GM12875 (cell line): Measurements from ENCODE around the gene NDN.

ENCODE experiments used
- H3K4me3 ChIP-seq: one replicate; pipeline ENCODE4 v1.5.1; 2011; ENCODE audit warnings: low read depth, low read length, control low read depth
- TF ChIP-seq, protein P1 (sequence below): IDR thresholded peaks from 2 replicates; pipeline ENCODE4 v1.5.1; 2011; ENCODE audit warnings: low read depth, mild to moderate bottlenecking, control low read depth, inconsistent platforms, low read length, moderate library complexity, borderline replicate concordance; ENCODE audit not compliant: insufficient read depth

The NDN gene

DNA sequence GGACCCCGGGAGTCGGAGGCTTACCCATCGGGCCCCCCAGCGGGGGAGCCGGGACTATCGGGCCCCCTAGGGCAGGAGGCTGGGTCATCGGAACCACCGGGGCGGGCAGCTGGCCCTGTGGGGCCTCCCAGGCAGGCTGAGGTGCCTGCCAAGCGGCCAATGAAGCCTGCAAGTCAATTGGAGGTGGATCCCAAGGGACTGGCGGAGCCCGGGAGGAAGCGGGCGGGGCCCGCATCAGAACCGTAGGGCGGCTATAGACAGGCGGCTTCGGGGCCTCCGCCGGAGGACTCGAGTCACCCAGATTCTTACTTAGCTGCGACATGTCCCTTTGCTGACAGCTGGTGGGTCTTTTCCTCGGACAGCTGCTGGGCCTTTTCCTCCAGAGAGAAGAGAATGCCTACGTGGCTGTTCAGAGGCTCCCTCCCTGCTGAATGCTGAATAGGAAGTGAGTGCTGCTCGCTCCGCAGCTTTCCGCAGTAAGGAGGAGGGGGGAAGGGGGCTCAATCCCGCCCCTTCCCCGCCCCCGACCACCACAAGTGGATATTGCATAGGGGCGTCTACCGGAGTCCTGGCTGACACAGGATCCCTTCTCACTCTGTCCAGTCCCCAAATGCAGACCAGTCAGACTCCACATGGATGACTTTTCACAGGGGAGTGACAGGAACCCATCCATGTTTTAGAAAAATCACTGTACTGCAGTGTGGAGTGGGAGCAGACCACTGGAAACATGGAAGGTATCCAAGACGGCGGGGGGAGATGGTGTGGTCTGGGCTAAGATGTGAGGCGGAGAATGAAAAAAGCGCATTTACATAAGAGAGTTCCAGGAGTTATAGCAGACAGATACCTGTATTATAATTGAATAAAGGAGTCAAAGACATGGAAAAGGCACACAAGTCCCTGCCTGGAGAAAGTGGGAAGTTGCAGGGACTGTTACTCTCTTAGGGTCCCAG, 39.4 kb downstream of the NDN start, which contains the start of gene MAGEL2:
MAGEL2 (minus strand) TSS at position 447 of the 950 bp plus-strand sequence; CDS start at position 322, 125 bp downstream.
- H3K4me3 ChIP-seq: no peak within 1 kb of the TSS
- TF ChIP-seq, protein P1, sequence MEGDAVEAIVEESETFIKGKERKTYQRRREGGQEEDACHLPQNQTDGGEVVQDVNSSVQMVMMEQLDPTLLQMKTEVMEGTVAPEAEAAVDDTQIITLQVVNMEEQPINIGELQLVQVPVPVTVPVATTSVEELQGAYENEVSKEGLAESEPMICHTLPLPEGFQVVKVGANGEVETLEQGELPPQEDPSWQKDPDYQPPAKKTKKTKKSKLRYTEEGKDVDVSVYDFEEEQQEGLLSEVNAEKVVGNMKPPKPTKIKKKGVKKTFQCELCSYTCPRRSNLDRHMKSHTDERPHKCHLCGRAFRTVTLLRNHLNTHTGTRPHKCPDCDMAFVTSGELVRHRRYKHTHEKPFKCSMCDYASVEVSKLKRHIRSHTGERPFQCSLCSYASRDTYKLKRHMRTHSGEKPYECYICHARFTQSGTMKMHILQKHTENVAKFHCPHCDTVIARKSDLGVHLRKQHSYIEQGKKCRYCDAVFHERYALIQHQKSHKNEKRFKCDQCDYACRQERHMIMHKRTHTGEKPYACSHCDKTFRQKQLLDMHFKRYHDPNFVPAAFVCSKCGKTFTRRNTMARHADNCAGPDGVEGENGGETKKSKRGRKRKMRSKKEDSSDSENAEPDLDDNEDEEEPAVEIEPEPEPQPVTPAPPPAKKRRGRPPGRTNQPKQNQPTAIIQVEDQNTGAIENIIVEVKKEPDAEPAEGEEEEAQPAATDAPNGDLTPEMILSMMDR: no peak

DNA sequence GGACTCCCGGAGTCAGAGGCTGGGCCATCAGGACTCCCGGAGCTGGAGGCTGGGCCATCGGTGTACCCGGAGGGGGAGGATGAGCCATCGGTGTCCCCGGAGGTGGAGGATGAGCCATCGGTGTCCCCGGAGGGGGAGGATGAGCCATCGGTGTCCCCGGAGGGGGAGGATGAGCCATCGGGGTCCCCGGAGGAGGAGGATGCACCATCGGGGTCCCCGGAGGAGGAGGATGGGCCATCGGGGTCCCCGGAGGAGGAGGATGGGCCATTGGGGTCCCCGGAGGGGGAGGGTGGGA, 40.2 kb downstream of the NDN start:
- H3K4me3 ChIP-seq: no peak overlapping the region
- TF ChIP-seq, protein P1: no peak

DNA sequence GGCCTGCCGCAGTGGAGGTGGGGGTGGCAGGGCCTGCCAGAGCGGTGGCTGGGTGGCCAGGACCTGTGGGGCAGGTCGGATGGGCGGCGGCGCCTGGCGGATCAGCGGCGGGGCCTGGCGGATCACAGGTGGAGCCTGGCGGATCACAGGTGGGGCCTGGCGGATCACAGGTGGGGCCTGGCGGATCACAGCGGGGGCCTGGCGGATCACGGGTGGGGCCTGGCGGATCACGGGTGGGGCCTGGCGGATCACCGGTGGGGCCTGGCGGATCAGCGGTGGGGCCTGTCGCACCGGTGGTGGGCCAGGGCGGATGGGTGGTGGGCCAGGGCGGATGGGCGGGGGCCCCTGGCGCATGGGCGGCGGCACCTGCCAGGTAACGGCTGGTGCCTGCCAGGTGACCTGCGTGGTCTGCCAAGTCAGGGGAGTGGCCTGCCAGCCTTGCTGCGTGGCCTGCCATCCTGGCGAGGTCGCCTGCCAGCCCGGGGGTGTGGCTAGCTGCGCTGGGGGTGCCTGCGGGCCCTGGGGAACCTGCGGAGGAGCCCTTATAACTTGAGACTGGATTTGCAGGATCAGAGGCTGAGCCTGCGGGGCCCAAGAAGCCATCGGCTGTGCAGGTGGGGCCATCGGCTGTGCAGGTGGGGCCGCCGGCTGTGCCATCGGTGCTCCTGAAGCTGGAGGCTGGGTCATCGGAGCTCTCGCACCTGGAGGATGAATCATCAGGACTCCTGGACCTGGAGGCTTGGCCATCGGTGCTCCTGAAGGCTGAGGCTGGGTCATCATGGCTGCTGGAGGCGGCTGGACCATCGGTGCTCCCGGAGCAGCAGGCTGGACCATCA, 40.7 kb downstream of the NDN start:
- TF ChIP-seq, protein P1: no peak
- H3K4me3 ChIP-seq: no peak overlapping the region

DNA sequence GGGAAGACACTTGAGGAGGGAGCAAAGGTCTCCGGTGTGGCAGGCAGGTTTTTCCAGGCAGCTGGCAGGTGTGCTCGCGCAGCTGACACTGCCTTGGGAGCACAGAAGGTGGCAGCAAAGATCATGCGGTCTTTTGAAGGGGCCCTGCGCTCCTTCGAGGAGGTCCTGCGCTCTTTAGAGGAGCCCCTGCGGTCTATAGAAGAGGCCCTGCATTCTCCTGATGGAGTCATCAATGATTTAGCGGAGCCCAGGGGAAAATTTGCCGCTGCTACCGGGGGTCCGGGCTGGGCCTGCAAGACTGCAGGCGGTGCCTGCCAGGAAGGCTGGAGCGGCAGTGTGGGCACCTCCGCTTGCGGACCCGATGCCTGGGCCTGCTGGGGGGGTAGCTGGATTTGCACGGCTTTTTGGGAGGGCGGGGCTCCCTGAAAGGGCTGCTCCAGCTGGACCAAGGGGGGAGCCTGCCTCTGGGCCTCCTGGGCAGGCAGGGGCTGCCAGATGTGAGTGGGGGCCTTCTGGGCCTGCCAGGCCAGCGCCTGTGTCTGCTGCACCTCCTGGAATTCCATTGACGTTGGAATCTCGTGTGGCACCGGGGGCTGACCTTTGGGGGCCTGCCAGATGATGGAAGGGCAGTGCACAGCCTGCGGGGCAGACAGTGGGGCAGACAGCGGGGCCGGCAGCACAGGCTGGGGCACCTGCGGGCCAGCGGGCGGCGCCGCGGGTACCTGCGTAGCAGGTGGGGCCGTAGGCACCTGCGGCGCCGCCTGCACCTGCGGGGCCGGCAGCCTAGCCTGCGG, 41.5 kb downstream of the NDN start:
- H3K4me3 ChIP-seq: no peak overlapping the region

DNA sequence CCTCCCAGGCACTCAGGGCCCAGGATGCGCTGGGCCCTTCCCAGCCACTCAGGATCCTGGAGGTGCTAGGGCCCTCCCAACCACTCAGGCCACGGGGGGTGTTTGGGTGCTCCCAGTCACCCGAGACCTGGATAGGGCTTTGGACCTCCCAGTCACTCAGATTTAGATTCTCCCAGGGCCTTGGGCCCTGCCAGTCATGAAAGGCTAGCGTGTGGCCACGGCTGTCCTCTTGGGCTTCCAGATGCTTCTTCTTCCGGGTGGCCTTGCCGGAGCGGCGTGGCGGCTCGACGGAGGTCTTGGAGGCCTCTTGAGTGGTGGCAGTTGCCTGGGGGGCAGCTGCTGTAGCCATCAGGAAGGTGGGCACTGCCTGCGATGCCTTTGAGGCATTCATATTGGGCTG, 42.3 kb downstream of the NDN start:
- H3K4me3 ChIP-seq: no peak overlapping the region
- TF ChIP-seq, protein P1: no peak

More for the DNA sequence above, 41.5 kb downstream of the NDN start:
- TF ChIP-seq, protein P1: no peak

DNA sequence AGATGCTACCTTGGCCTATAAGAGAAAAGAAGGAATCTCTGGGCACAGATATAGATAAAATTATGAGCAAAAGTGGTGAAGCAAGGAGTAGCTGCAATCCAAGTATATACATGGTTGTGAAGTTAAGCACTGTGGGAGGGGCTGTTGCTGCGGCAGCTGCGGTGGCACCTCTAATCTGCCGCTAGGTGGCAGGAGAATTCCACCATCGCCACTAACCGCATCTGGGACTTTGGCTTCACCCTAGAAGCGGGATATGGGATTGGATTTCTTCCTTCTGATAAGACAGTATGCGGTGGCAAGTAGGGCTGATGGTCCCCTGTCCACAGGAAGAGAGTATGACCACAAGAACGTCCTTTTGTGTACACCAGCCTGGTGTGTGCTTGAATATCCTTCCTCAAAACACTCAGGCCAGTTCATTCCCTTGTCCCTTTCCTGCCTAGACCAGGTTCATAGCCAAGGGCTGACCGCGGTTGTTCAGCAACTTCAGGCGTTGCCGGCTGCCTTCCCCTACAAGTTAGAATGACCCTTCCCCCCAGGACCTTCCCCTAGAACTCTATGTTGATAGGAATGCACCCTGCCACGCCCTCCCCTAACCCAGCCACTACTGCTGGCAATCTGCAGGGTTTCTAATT, 44.6 kb downstream of the NDN start:
- no peak overlapping the region for H3K4me3 ChIP-seq
- TF ChIP-seq, protein P1: peak; percentile 56; the same call in 1 of the 2 replicates
